ENCODE measurements around the gene ANTXRL.
"Not testable (repeated sequence)": the region's sequence is repeated elsewhere in the genome, so short reads cannot be mapped to it uniquely, and the experiment has no call there.

The ANTXRL gene

GRCh38 chr10:46379233-46379848 lies 92.5 kb downstream of the ANTXRL start:
- H3K4me1 ChIP-seq (ENCODE audit: control insufficient read depth in 2 of 2, insufficient read depth in 1 of 2, low read depth in 1 of 2, low read length in 2 of 2); H3K36me3 ChIP-seq (replicated peaks in 1 of 2; ENCODE audit: control insufficient read depth in 2 of 2, insufficient read depth in 2 of 2, low read length in 2 of 2); H4K8ac ChIP-seq (ENCODE audit: low read depth, low read length); H3K4me3 ChIP-seq (ENCODE audit: low read length in 2 of 2); H3K9me3 ChIP-seq (replicated peaks in 1 of 2; ENCODE audit: control insufficient read depth in 2 of 2, insufficient read depth in 1 of 2, low read depth in 1 of 2, low read length in 2 of 2); H3K14ac ChIP-seq (ENCODE audit: low read length); H3K27ac ChIP-seq (replicated peaks; ENCODE audit: low read length); H2BK15ac ChIP-seq (ENCODE audit: low read length); H3K79me1 ChIP-seq (ENCODE audit: low read depth, low read length); H2BK12ac ChIP-seq (ENCODE audit: low read length); H2BK120ac ChIP-seq (ENCODE audit: low read depth, low read length); H4K91ac ChIP-seq (ENCODE audit: low read depth, low read length, poor library complexity); H3K18ac ChIP-seq (ENCODE audit: low read length); H2AFZ ChIP-seq (ENCODE audit: low read length); DNase-seq (ENCODE audit: low spot score); H3K4me2 ChIP-seq (ENCODE audit: insufficient read depth, low read length, poor library complexity, severe bottlenecking); H3K27me3 ChIP-seq (ENCODE audit: control insufficient read depth in 3 of 3, insufficient read depth in 3 of 3, low read depth in 1 of 3, low read length in 3 of 3); H2AK5ac ChIP-seq (ENCODE audit: low read depth, low read length); H2BK5ac ChIP-seq (ENCODE audit: low read length); H3K9ac ChIP-seq (ENCODE audit: low read depth, low read length, poor library complexity); H3K4ac ChIP-seq (ENCODE audit: low read length); H3K23ac ChIP-seq (ENCODE audit: low read depth, low read length, poor library complexity): not testable (repeated sequence)
- WGBS, 2 donors (ENCODE audit: extremely low coverage in 2 of 2, insufficient read length in 2 of 2, insufficient replicate concordance in 1 of 2), result no CpG with 5 or more reads among the region's 5 CpGs

Measured in neuronal stem cell (in vitro differentiated cells).